Rectal smooth muscle tissue (tissue), 1 donor: Measurements from ENCODE around the gene SP7.
A peak's percentile ranks its signal among the peaks of the same experiment; 100 is the strongest.
"Not testable (repeated sequence)": the region's sequence is repeated elsewhere in the genome, so short reads cannot be mapped to it uniquely, and the experiment has no call there.

Experiments
- H3K27ac ChIP-seq: one replicate; pipeline ENCODE4 v1.7.0; 2013; ENCODE audit warnings: low read depth, low read length, inconsistent platforms
- H3K27me3 ChIP-seq: one replicate; pipeline ENCODE4 v1.7.0; 2013; ENCODE audit warnings: low read length; ENCODE audit not compliant: control insufficient read depth, insufficient read depth
- H3K36me3 ChIP-seq: one replicate; pipeline ENCODE4 v1.7.0; 2013; ENCODE audit warnings: low read length; ENCODE audit not compliant: control insufficient read depth, insufficient read depth
- H3K4me1 ChIP-seq: one replicate; pipeline ENCODE4 v1.7.0; 2013; ENCODE audit warnings: low read length; ENCODE audit not compliant: control insufficient read depth, insufficient read depth
- H3K4me3 ChIP-seq: one replicate; pipeline ENCODE4 v1.7.0; 2013; ENCODE audit warnings: low read length
- H3K9ac ChIP-seq: one replicate; pipeline ENCODE4 v1.7.0; 2013; ENCODE audit warnings: low read length

SP7 gene

GRCh38 chr12:53365245-53365904 lies 29.2 kb upstream of the SP7 start:
- no peak overlapping the region for H3K4me3 ChIP-seq
- no peak overlapping the region for H3K9ac ChIP-seq
- peaks cover under 1% of the 10 kb centered on the region for H3K4me1 ChIP-seq
- no peaks in the 10 kb centered on the region for H3K36me3 ChIP-seq
- no peaks in the 10 kb centered on the region for H3K27me3 ChIP-seq
- no peak overlapping the region for H3K27ac ChIP-seq

- H3K27me3 ChIP-seq, H3K4me3 ChIP-seq, H3K27ac ChIP-seq, H3K4me1 ChIP-seq, H3K9ac ChIP-seq, H3K36me3 ChIP-seq: not testable (repeated sequence)
These were observed 25.5 kb upstream of the SP7 start for GRCh38 chr12:53361638-53362037.

GRCh38 chr12:53358836-53359419 lies 22.8 kb upstream of the SP7 start:
- no peaks in the 10 kb centered on the region for H3K36me3 ChIP-seq
- no peak overlapping the region for H3K27ac ChIP-seq
- no peaks in the 10 kb centered on the region for H3K27me3 ChIP-seq
- no peak overlapping the region for H3K4me3 ChIP-seq
- H3K9ac ChIP-seq = no peak overlapping the region
- H3K4me1 ChIP-seq = no peaks in the 10 kb centered on the region

GRCh38 chr12:53355121-53355520 lies 19.0 kb upstream of the SP7 start:
- H3K36me3 ChIP-seq = no peaks in the 10 kb centered on the region
- no peak overlapping the region for H3K9ac ChIP-seq
- H3K27ac ChIP-seq = no peak overlapping the region
- H3K4me1 ChIP-seq = no peaks in the 10 kb centered on the region
- H3K27me3 ChIP-seq = no peaks in the 10 kb centered on the region
- no peak overlapping the region for H3K4me3 ChIP-seq

GRCh38 chr12:53353257-53353655 lies 17.1 kb upstream of the SP7 start:
- Histone ChIP-seq H3K9ac (no peak overlapping the region), H3K27ac (no peak overlapping the region), H3K4me1 (no peaks in the 10 kb centered on the region), H3K27me3 (no peaks in the 10 kb centered on the region), H3K4me3 (no peak overlapping the region), H3K36me3 (no peaks in the 10 kb centered on the region)

GRCh38 chr12:53352331-53353256 lies 16.4 kb upstream of the SP7 start:
- H3K4me1 ChIP-seq = no peaks in the 10 kb centered on the region
- no peak overlapping the region for H3K9ac ChIP-seq
- H3K27ac ChIP-seq = no peak overlapping the region
- no peaks in the 10 kb centered on the region for H3K36me3 ChIP-seq
- H3K27me3 ChIP-seq = no peaks in the 10 kb centered on the region
- H3K4me3 ChIP-seq = no peak overlapping the region

- no peak overlapping the region for H3K4me3 ChIP-seq
- no peak overlapping the region for H3K9ac ChIP-seq
- no peaks in the 10 kb centered on the region for H3K27me3 ChIP-seq
- H3K27ac ChIP-seq = no peak overlapping the region
- no peaks in the 10 kb centered on the region for H3K36me3 ChIP-seq
- H3K4me1 ChIP-seq = peaks cover 8% of the 10 kb centered on the region
These were observed 11.8 kb upstream of the SP7 start for GRCh38 chr12:53347905-53348304.

- no peak overlapping the region for H3K27ac ChIP-seq
- H3K4me1 ChIP-seq = peaks cover 8% of the 10 kb centered on the region
- no peaks in the 10 kb centered on the region for H3K27me3 ChIP-seq
- H3K9ac ChIP-seq = no peak overlapping the region
- no peaks in the 10 kb centered on the region for H3K36me3 ChIP-seq
- no peak overlapping the region for H3K4me3 ChIP-seq
These were observed 10.3 kb upstream of the SP7 start for GRCh38 chr12:53346491-53346890.

GRCh38 chr12:53345486-53346188 lies 9.5 kb upstream of the SP7 start:
- H3K9ac ChIP-seq = no peak overlapping the region
- peaks cover 8% of the 10 kb centered on the region for H3K4me1 ChIP-seq
- no peak overlapping the region for H3K4me3 ChIP-seq
- peak overlapping the region; percentile 82 for H3K27ac ChIP-seq
- H3K36me3 ChIP-seq = no peaks in the 10 kb centered on the region
- no peaks in the 10 kb centered on the region for H3K27me3 ChIP-seq

- no peaks in the 10 kb centered on the region for H3K27me3 ChIP-seq
- H3K9ac ChIP-seq = no peak overlapping the region
- peak overlapping the region; percentile 87 for H3K4me3 ChIP-seq
- no peaks in the 10 kb centered on the region for H3K36me3 ChIP-seq
- peaks cover 8% of the 10 kb centered on the region for H3K4me1 ChIP-seq
- peak overlapping the region; percentile 82 for H3K27ac ChIP-seq
These were observed 8.8 kb upstream of the SP7 start for GRCh38 chr12:53344824-53345485.

- peak overlapping the region; percentile 53 for H3K4me3 ChIP-seq
- H3K4me1 ChIP-seq = peaks cover 8% of the 10 kb centered on the region
- H3K27ac ChIP-seq = peak overlapping the region; percentile 41
- H3K9ac ChIP-seq = peak overlapping the region; percentile 57
- no peaks in the 10 kb centered on the region for H3K27me3 ChIP-seq
- H3K36me3 ChIP-seq = no peaks in the 10 kb centered on the region
These were observed 8.3 kb upstream of the SP7 start for GRCh38 chr12:53344487-53344823.

- Histone ChIP-seq H3K36me3 (no peaks in the 10 kb centered on the region), H3K27me3 (no peaks in the 10 kb centered on the region), H3K4me1 (peaks cover 8% of the 10 kb centered on the region), H3K4me3 (peak overlapping the region; percentile 53), H3K27ac (peak overlapping the region; percentile 41), H3K9ac (no peak overlapping the region)
These were observed 7.8 kb upstream of the SP7 start for GRCh38 chr12:53343969-53344368.
